Body of pancreas (tissue), 4 donors: ENCODE data around the gene MEGF10. TPM values are rescaled to one million over a fixed set of nuclear protein-coding genes. Genes with fewer than 3 reads are reported as not detected.

Source experiments
- ATAC-seq: fragments of 150-250 bp; one replicate; pipeline ENCODE4 v1.9.1; 2016
- DNase-seq, 4 donors: peaks; one replicate each; pipeline ENCODE4 v3.0.0-alpha.2; 2019
- H3K27ac ChIP-seq, 4 donors: fragments of 200-600 bp; sonication (generic); 1 replicate in 3 of 4; 2 replicates in 1 of 4; pipeline versions ENCODE4 v1.5.1 to v1.6.1; 2016 to 2019; ENCODE audit warnings: mild to moderate bottlenecking in 1 of 4, mixed read lengths in 1 of 4, moderate library complexity in 1 of 4
- H3K27me3 ChIP-seq, 2 donors: fragments of 200-600 bp; sonication (generic); one replicate each; pipeline ENCODE4 v1.6.0; 2016; ENCODE audit warnings: mild to moderate bottlenecking in 1 of 2
- H3K36me3 ChIP-seq, 2 donors: fragments of 200-600 bp; sonication (generic); replicated peaks in 1 of 2; 2 replicates each; pipeline ENCODE4 v1.5.1; 2016; ENCODE audit warnings: low read depth in 2 of 2; ENCODE audit not compliant: insufficient read depth in 1 of 2
- H3K4me1 ChIP-seq: fragments of 200-600 bp; sonication (generic); one replicate; pipeline ENCODE4 v1.6.0; 2016
- H3K4me3 ChIP-seq, 2 donors: fragments of 200-600 bp; sonication (generic); 1 replicate in 1 of 2; 2 replicates in 1 of 2; pipeline ENCODE4 v1.5.1; 2016 to 2019
- H3K9me3 ChIP-seq, 3 donors: fragments of 200-600 bp; sonication (generic); 1 replicate in 2 of 3; 2 replicates in 1 of 3; pipeline ENCODE4 v1.5.1; 2016
- POLR2A ChIP-seq, 3 donors: fragments of 450-650 bp; IDR thresholded peaks; one replicate each; pipeline ENCODE4 v1.6.1; 2016; ENCODE audit warnings: antibody characterized with exemption in 3 of 3, mild to moderate bottlenecking in 2 of 3
- WGBS, 2 donors: methylation state at CpG; one replicate each; pipeline ENCODE4 v1.1.5; 2017; 5-methylcytosine and 5-hydroxymethylcytosine counted together
- intact Hi-C: fragments of 100-400 bp; cut with DNase I; formaldehyde crosslinking; loops from one replicate; pipeline ENCODE4 v1.15.1; 2023
- total RNA-seq, 2 donors: library from RNA; depleted of rRNA; stranded (reverse); fragments of >200 nt; gene quantifications; one replicate each; pipeline ENCODE4 v1.1.0, GENCODE V29; 2016
- TF ChIP-seq, protein P1 (sequence below), 7 experiments: fragments of 450-650 bp in 4 of 7; fragments of 200-600 bp in 3 of 7; sonication (generic) in 3 of 7; IDR thresholded peaks; one replicate each; pipeline ENCODE4 v1.5.1; 2016 to 2019; ENCODE audit warnings: antibody characterized with exemption in 7 of 7

The MEGF10 gene
- total RNA-seq, 2 donors from 2014 or later = under 0.01 TPM; not detected in 1

DNA sequence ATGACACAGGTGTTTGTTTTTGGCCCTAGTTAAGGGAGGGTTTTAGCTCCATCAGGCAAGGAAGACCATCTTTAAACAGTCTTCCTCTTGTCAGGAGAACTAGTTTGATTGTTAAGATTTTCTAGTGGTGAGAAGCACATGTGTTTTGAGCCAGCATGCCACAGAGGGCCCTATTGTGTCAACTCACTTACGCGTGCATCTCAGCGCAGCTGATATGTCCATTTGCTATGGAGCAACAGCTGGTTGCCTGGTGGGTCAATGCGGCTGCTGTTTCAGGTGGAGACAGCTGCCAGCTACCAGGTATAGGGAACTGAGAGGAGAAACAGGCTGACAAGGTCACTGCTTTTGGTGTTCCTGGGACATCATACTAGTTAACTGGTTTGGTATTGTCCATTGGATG is 126.3 kb downstream of the MEGF10 start:
- Histone ChIP-seq H3K4me1 (no peaks in the 10 kb centered on the region), H3K36me3 (no peaks in the 10 kb centered on the region), H3K4me3 (no peak overlapping the region), H3K9me3 (no peaks in the 10 kb centered on the region), H3K27me3 (no peaks in the 10 kb centered on the region), H3K27ac (no peak overlapping the region)
- intact Hi-C loops = no loop called here
- no peak for DNase-seq
- no peak for TF ChIP-seq POLR2A (IDR thresholded peaks at IDR 0.05)
- TF ChIP-seq, protein P1, sequence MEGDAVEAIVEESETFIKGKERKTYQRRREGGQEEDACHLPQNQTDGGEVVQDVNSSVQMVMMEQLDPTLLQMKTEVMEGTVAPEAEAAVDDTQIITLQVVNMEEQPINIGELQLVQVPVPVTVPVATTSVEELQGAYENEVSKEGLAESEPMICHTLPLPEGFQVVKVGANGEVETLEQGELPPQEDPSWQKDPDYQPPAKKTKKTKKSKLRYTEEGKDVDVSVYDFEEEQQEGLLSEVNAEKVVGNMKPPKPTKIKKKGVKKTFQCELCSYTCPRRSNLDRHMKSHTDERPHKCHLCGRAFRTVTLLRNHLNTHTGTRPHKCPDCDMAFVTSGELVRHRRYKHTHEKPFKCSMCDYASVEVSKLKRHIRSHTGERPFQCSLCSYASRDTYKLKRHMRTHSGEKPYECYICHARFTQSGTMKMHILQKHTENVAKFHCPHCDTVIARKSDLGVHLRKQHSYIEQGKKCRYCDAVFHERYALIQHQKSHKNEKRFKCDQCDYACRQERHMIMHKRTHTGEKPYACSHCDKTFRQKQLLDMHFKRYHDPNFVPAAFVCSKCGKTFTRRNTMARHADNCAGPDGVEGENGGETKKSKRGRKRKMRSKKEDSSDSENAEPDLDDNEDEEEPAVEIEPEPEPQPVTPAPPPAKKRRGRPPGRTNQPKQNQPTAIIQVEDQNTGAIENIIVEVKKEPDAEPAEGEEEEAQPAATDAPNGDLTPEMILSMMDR (IDR thresholded peaks at IDR 0.05) = no peak
- 93 to 100% methylated on average over 4 of the region's 4 CpGs for WGBS, 2 donors
- no peak for ATAC-seq

DNA sequence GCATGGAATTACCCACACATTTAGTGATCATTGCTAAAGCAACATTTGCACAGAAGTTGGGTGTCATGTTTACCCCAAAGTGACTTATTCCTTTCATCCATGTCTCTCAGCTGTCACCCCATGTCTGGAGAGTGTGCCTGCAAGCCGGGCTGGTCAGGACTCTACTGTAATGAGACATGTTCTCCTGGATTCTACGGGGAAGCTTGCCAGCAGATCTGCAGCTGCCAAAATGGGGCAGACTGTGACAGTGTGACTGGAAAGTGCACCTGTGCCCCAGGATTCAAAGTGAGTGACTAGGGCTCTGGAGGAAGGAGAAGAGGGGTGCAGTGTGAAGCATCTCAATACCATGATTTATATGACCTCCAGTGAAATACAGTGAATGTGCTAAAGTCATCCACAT is 126.9 kb downstream of the MEGF10 start:
- DNase-seq (no peak), ATAC-seq (no peak)
- 37 to 45% methylated on average over 2 of the region's 2 CpGs for WGBS, 2 donors
- Histone ChIP-seq H3K27ac (no peak overlapping the region), H3K4me1 (no peaks in the 10 kb centered on the region), H3K36me3 (no peaks in the 10 kb centered on the region), H3K27me3 (no peaks in the 10 kb centered on the region), H3K4me3 (no peak overlapping the region), H3K9me3 (no peaks in the 10 kb centered on the region)
- TF ChIP-seq, protein P1 (IDR thresholded peaks at IDR 0.05) = no peak
- no peak for TF ChIP-seq POLR2A (IDR thresholded peaks at IDR 0.05)
- intact Hi-C loops = no loop called here

DNA sequence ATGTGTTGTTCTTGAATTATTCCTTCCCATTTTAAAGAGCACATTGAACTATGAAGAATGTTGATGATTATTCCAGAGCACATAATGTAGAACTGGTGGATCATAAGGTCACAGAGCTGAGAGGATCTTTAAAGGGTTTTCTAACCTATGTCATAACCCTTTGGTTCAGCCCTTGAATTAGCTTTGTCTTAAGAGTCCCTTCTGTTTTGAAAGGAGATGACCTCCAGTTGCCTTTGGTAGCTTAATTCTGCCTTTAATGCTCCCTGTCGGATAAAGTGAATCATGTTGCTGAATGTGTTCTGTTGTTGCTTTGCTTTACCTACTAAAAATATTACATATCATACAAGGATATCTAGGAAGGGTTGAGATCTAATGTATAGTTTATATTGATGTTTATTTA is 127.8 kb downstream of the MEGF10 start:
- intact Hi-C loops = no loop called here
- WGBS, 2 donors = 61 to 85% methylated on average over 1 of the region's 1 CpG
- H3K27ac ChIP-seq = no peak overlapping the region
- no peak overlapping the region for H3K4me3 ChIP-seq
- DNase-seq (no peak), ATAC-seq (no peak)
- H3K9me3 ChIP-seq = no peaks in the 10 kb centered on the region
- no peaks in the 10 kb centered on the region for H3K4me1 ChIP-seq
- H3K27me3 ChIP-seq = no peaks in the 10 kb centered on the region
- H3K36me3 ChIP-seq = no peaks in the 10 kb centered on the region
- TF ChIP-seq, protein P1 (IDR thresholded peaks at IDR 0.05) = no peak
- no peak for TF ChIP-seq POLR2A (IDR thresholded peaks at IDR 0.05)

DNA sequence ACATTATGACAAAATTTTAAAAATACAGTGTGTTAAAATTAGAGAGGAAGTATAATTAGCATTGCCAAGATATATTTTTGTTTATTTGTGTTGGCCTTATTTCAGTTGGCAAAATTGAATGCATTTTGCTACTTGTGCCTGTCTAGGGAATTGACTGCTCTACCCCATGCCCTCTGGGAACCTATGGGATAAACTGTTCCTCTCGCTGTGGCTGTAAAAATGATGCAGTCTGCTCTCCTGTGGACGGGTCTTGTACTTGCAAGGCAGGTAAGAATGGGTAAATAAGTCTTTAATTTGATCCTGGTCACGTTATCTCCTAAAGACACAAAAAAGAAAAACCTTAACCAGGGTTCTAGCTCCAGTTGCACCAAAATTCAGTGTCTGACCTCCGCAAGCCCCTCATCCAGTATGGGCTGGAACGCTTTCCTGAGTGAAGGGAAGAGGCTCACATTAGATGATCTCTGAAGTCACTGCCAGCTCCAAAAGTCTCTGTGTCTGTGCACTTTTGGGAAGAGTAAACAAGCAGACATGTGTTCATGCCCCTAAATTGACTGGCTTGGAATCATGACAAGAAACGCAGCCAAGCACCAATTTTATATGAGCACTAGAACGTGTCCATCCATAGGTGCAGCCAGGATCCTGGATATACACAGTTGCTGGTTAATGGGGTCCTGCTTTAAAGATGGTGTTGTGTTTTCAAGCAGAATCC is 128.5 kb downstream of the MEGF10 start:
- H3K27me3 ChIP-seq = no peaks in the 10 kb centered on the region
- no peaks in the 10 kb centered on the region for H3K4me1 ChIP-seq
- no peak overlapping the region for H3K27ac ChIP-seq
- H3K36me3 ChIP-seq = no peaks in the 10 kb centered on the region
- 52 to 58% methylated on average over 7 of the region's 7 CpGs for WGBS, 2 donors
- intact Hi-C loops = no loop called here
- ATAC-seq (no peak), DNase-seq (no peak)
- no peak overlapping the region for H3K4me3 ChIP-seq
- no peaks in the 10 kb centered on the region for H3K9me3 ChIP-seq
- TF ChIP-seq, protein P1 (IDR thresholded peaks at IDR 0.05) = no peak
- TF ChIP-seq POLR2A (IDR thresholded peaks at IDR 0.05) = no peak

DNA sequence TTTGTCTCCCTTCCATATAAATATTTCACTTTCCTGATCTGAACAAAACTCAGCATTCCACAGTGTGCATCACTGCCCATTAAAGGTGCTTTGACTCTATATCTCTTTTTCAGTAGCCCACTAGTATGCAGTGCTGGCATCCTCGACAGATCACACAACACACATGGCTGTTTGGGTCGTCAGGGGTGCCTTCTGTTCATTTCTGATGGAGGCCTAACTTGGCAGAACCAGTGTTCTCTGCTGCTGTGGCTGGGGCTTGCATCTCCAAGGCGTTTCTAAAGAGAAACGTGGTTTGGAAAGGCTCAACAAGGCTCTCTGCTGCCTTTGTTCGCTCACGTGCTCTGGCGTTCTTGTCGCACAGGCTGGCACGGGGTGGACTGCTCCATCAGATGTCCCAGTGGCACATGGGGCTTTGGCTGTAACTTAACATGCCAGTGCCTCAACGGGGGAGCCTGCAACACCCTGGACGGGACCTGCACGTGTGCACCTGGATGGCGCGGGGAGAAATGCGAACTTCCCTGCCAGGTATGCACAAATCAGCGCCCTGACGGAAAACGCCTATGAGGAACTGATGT is 129.2 kb downstream of the MEGF10 start:
- DNase-seq = no peak
- TF ChIP-seq POLR2A (IDR thresholded peaks at IDR 0.05) = no peak
- TF ChIP-seq, protein P1 (IDR thresholded peaks at IDR 0.05) = no peak

More for the DNA sequence above, 129.2 kb downstream of the MEGF10 start:
- no peak overlapping the region for H3K27ac ChIP-seq
- ATAC-seq = no peak
- no peaks in the 10 kb centered on the region for H3K27me3 ChIP-seq
- H3K36me3 ChIP-seq = no peaks in the 10 kb centered on the region
- H3K4me1 ChIP-seq = no peaks in the 10 kb centered on the region
- intact Hi-C loops = no loop called here
- 84% methylated on average over 18 of the region's 18 CpGs for WGBS, 2 donors
- H3K9me3 ChIP-seq = no peaks in the 10 kb centered on the region
- no peak overlapping the region for H3K4me3 ChIP-seq
